Stimulated activated naive CD8-positive, alpha-beta T cell treated with anti-CD3 and anti-CD28 coated beads, Interleukin-15, Interleukin-2, amounts not matched to agents 100 U/mL and 50 U/mL, for 24 hours (primary cell): Measurements from ENCODE around the gene OTOL1.

Source experiments
- ATAC-seq: fragments of 150-1000 bp; cut with Tn5 transposase; one replicate; pipeline ENCODE4 v1.10.0; 2021
- DNase-seq: peaks from one replicate; pipeline ENCODE4 v3.0.0; 2021

OTOL1 gene

DNA sequence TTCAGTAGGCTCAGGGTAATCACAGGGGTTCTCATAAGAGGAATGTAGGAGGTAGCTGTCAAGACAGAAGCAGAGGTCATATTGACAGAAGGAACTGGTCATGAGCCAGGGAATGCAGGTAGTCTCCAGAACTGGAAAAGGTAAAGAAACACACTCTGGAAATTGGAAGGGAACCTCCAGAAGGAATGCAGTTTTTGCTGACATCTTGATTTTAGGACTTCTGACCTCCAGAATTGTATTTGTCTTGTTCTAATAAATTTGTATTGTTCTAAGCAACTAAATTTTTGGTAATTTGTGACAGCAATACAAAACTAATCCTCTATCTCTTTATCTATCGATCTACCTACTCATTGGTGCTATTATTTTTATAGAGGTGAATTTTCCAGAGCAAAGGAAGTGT lies 49.2 kb downstream of the OTOL1 start:
- DNase-seq: no peak
- ATAC-seq: no peak

DNA sequence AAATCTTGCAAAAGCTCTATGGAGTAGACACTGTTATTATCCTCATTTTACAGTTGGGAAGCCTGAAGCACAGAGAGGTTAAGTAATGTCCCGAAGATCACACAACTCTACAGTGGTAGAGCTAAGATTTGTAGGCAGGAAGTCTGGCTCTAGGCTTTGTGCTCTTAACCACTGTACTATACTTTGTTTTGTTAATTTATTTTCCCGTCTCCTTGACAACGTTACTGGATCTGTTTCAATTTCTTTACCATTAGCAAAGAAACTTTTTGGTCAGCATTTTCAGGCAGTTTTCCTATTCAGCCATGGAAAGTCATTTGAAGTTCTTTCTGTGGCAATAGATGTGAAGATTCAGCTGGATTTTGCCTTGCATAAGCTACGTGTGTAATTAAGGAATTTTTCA lies 51.7 kb downstream of the OTOL1 start:
- DNase-seq (no peak), ATAC-seq (no peak)

DNA sequence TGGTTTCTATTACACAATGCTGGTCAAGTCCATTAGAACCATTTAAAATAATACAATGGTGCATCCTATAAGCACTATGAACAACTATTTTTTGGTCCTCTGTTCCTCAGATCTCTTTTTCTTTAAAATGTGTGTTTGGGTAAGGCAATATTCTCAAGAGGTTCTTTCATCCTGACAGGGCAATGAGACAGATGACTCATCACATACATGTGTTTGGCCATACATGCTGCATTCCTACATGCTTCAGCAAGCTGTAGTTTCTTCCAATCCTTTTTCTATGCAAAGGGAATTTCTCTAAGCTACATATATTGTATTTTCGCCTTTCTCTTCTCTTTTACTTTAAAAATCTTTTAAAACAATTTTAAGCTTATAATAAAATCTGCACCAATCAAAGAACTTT lies 52.7 kb downstream of the OTOL1 start:
- ATAC-seq: no peak
- DNase-seq: no peak

- no peak for DNase-seq
- ATAC-seq: no peak
These were observed 54.0 kb downstream of the OTOL1 start for GRCh38 chr3:161550491-161551195.

DNA sequence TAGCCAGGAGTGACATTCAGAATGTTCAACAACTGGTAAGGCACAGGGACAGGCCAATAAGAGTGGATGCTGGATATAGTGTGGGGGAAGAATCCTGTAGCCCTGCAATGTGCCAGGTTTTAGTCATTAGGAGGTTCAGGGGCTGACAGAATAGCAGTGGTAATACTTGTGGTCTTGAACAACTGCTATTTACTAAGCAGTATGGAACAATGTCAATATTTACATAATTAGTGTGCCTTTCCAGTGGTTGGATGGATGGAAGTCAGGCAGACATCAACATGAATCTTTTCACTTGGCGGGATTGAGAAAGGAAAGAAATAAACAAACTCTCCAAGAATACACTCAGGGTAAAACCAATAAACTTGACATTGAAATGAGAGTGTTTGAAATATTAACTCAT lies 55.1 kb downstream of the OTOL1 start:
- ATAC-seq (no peak), DNase-seq (no peak)

GRCh38 chr3:161552984-161553560 lies 56.5 kb downstream of the OTOL1 start:
- ATAC-seq: no peak

More at GRCh38 chr3:161552984-161553560, 56.5 kb downstream of the OTOL1 start:
- DNase-seq: no peak
